ENCODE measurements around the gene PPP1R9A.

Gene PPP1R9A

GRCh38 chr7:95312561-95312960, 405.2 kb downstream of the PPP1R9A start:
- no peak for DNase-seq (ENCODE audit: low read depth in 1 of 2, low spot score in 1 of 2)

- no peak for DNase-seq (ENCODE audit: low read depth in 1 of 2, low spot score in 1 of 2)
These were observed 409.2 kb downstream of the PPP1R9A start for GRCh38 chr7:95316588-95316987.

GRCh38 chr7:95317546-95317945, 410.2 kb downstream of the PPP1R9A start:
- no peak for DNase-seq (ENCODE audit: low read depth in 1 of 2, low spot score in 1 of 2)

- DNase-seq (ENCODE audit: low read depth in 1 of 2, low spot score in 1 of 2) = no peak
These were observed 410.6 kb downstream of the PPP1R9A start for GRCh38 chr7:95317966-95318365.

- no peak for DNase-seq (ENCODE audit: low read depth in 1 of 2, low spot score in 1 of 2)
These were observed 411.2 kb downstream of the PPP1R9A start for GRCh38 chr7:95318501-95319100.

- no peak for DNase-seq (ENCODE audit: low read depth in 1 of 2, low spot score in 1 of 2)
These were observed 412.2 kb downstream of the PPP1R9A start for GRCh38 chr7:95319570-95319969.

- DNase-seq (ENCODE audit: low read depth in 1 of 2, low spot score in 1 of 2) = no peak
These were observed 413.3 kb downstream of the PPP1R9A start for GRCh38 chr7:95320651-95321050.

- DNase-seq (ENCODE audit: low read depth in 1 of 2, low spot score in 1 of 2) = no peak
These were observed 414.3 kb downstream of the PPP1R9A start for GRCh38 chr7:95321720-95322119.

GRCh38 chr7:95322396-95322795, 415.0 kb downstream of the PPP1R9A start:
- no peak for DNase-seq (ENCODE audit: low read depth in 1 of 2, low spot score in 1 of 2)

GRCh38 chr7:95322854-95323253, 415.5 kb downstream of the PPP1R9A start:
- DNase-seq (ENCODE audit: low read depth in 1 of 2, low spot score in 1 of 2) = no peak

GRCh38 chr7:95323410-95324129, 416.2 kb downstream of the PPP1R9A start:
- DNase-seq (ENCODE audit: low read depth in 1 of 2, low spot score in 1 of 2) = no peak

- DNase-seq (ENCODE audit: low read depth in 1 of 2, low spot score in 1 of 2) = no peak
These were observed 417.0 kb downstream of the PPP1R9A start, which contains the start of gene PON1 for GRCh38 chr7:95324431-95324830. PON1 (minus strand) TSS chr7:95324532; CDS start chr7:95324475, 57 bp downstream.

- no peak for DNase-seq (ENCODE audit: low read depth in 1 of 2, low spot score in 1 of 2)
These were observed 420.0 kb downstream of the PPP1R9A start for GRCh38 chr7:95327356-95327755.

- no peak for DNase-seq (ENCODE audit: low read depth in 1 of 2, low spot score in 1 of 2)
These were observed 423.0 kb downstream of the PPP1R9A start for GRCh38 chr7:95330204-95330960.

- DNase-seq (ENCODE audit: low read depth in 1 of 2, low spot score in 1 of 2) = no peak
These were observed 423.6 kb downstream of the PPP1R9A start for GRCh38 chr7:95330961-95331337.

- no peak for DNase-seq (ENCODE audit: low read depth in 1 of 2, low spot score in 1 of 2)
These were observed 427.1 kb downstream of the PPP1R9A start for GRCh38 chr7:95334447-95334846.

GRCh38 chr7:95335093-95335492, 427.7 kb downstream of the PPP1R9A start:
- no peak for DNase-seq (ENCODE audit: low read depth in 1 of 2, low spot score in 1 of 2)

- no peak for DNase-seq (ENCODE audit: low read depth in 1 of 2, low spot score in 1 of 2)
These were observed 431.4 kb downstream of the PPP1R9A start for GRCh38 chr7:95338832-95339231.

GRCh38 chr7:95340491-95340890, 433.1 kb downstream of the PPP1R9A start:
- no peak for DNase-seq (ENCODE audit: low read depth in 1 of 2, low spot score in 1 of 2)

- no peak for DNase-seq (ENCODE audit: low read depth in 1 of 2, low spot score in 1 of 2)
These were observed 434.6 kb downstream of the PPP1R9A start for GRCh38 chr7:95342029-95342428.

GRCh38 chr7:95342642-95343307, 435.4 kb downstream of the PPP1R9A start:
- no peak for DNase-seq (ENCODE audit: low read depth in 1 of 2, low spot score in 1 of 2)
